K562 (cell line): ENCODE results near the gene RAD17. TPM values are rescaled to one million over a fixed set of nuclear protein-coding genes. Genes with fewer than 3 reads are reported as not detected.

Experiments
- CBX3 ChIP-seq, 2 experiments: IDR thresholded peaks; 1 replicate in 1 of 2; 2 replicates in 1 of 2; pipeline ENCODE4 v1.6.1; 2012; ENCODE audit warnings: inconsistent platforms in 2 of 2, low read length in 2 of 2, borderline replicate concordance in 1 of 2, control low read depth in 1 of 2
- CC2D1A ChIP-seq: fragments of 450-650 bp; IDR thresholded peaks from 2 replicates; pipeline ENCODE4 v1.6.1; 2017; ENCODE audit warnings: mild to moderate bottlenecking
- E2F3 ChIP-seq: fragments of 250-450 bp; sonication (Bioruptor Pico); IDR thresholded peaks from 2 replicates; pipeline ENCODE4 v1.4.0; 2020; ENCODE audit warnings: mild to moderate bottlenecking
- ELF2 ChIP-seq: fragments of 250-450 bp; sonication (Bioruptor Pico); IDR thresholded peaks from 2 replicates; pipeline ENCODE4 v1.5.0; 2021; ENCODE audit warnings: mild to moderate bottlenecking
- GABPA ChIP-seq: fragments of 200-800 bp; sonication (Bioruptor generic); conservative IDR thresholded peaks from 2 replicates; pipeline ENCODE4 v1.6.1; 2016; ENCODE audit warnings: low read depth, missing genetic modification characterization, missing compliant biosample characterization
- HMGN3 ChIP-seq: IDR thresholded peaks from 2 replicates; pipeline ENCODE4 v1.6.1; 2011; ENCODE audit warnings: borderline replicate concordance, low read depth, mild to moderate bottlenecking, mixed read lengths, low read length; ENCODE audit not compliant: insufficient read length; ENCODE audit errors: extremely low read depth
- HNRNPL ChIP-seq: fragments of 200-400 bp; formaldehyde crosslinking; IDR thresholded peaks from 2 replicates; pipeline ENCODE4 v1.6.1; 2017; ENCODE audit warnings: low read depth, mild to moderate bottlenecking, low read length
- KDM5B ChIP-seq: fragments of 200-600 bp; sonication (generic); IDR thresholded peaks from 2 replicates; pipeline ENCODE4 v1.6.1; 2012; ENCODE audit warnings: low read depth, mild to moderate bottlenecking, moderate library complexity, low read length, control low read depth, inconsistent platforms; ENCODE audit not compliant: insufficient replicate concordance
- RERE ChIP-seq: sonication (generic); formaldehyde crosslinking; IDR thresholded peaks from 2 replicates; pipeline ENCODE4 v1.8.0; 2023; ENCODE audit warnings: missing genetic modification reagents, mild to moderate bottlenecking, borderline replicate concordance
- RNF2 ChIP-seq: sonication (generic); IDR thresholded peaks from 2 replicates; pipeline ENCODE4 v1.6.1; 2016
- TEAD2 ChIP-seq: fragments of 450-650 bp; IDR thresholded peaks from 2 replicates; pipeline ENCODE4 v1.6.1; 2016; ENCODE audit warnings: missing genetic modification characterization, control low read depth, missing compliant biosample characterization
- TFAP4 ChIP-seq: sonication (generic); formaldehyde crosslinking; IDR thresholded peaks from 2 replicates; pipeline ENCODE4 v1.8.0; 2022; ENCODE audit warnings: missing genetic modification reagents, mild to moderate bottlenecking, moderate library complexity, borderline replicate concordance
- ZBTB2 ChIP-seq: fragments of 450-650 bp; IDR thresholded peaks from 2 replicates; pipeline ENCODE4 v1.6.1; 2016; ENCODE audit warnings: antibody characterized with exemption
- ZC3H8 ChIP-seq: fragments of 450-650 bp; IDR thresholded peaks from 2 replicates; pipeline ENCODE4 v1.6.1; 2017
- ZKSCAN1 ChIP-seq: fragments of 150-350 bp; IDR thresholded peaks from 2 replicates; pipeline ENCODE4 v1.6.1; 2016; ENCODE audit warnings: low read depth, low read length
- ZNF143 ChIP-seq: sonication (generic); formaldehyde crosslinking; IDR thresholded peaks from 2 replicates; pipeline ENCODE4 v1.9.0; 2022; ENCODE audit warnings: mild to moderate bottlenecking, missing genetic modification reagents
- ZNF699 ChIP-seq: fragments of 250-450 bp; sonication (Bioruptor Pico); IDR thresholded peaks from 2 replicates; pipeline ENCODE4 v1.8.0; 2021; ENCODE audit warnings: mild to moderate bottlenecking, moderate library complexity; ENCODE audit not compliant: insufficient replicate concordance
- ZNF740 ChIP-seq, 3 experiments: fragments of 200-800 bp in 1 of 3; sonication (Bioruptor generic) in 1 of 3; sonication (generic) in 1 of 3; formaldehyde crosslinking in 1 of 3; IDR thresholded peaks; 2 replicates each; pipeline versions ENCODE4 v1.6.1 to v1.8.0; 2016 to 2022; ENCODE audit warnings: mild to moderate bottlenecking in 2 of 3, missing compliant biosample characterization in 2 of 3, missing genetic modification characterization in 2 of 3, missing genetic modification reagents in 1 of 3
- polyA plus RNA-seq, 8 experiments: library from polyadenylated mRNA; depleted of rRNA in 4 of 8; stranded (reverse) in 5 of 8; unstranded in 3 of 8; fragments of >200 nt; fragmentation: Nextera tagmentation in 2 of 8; fragmentation: Illumina TruSeq in 1 of 8; extraction: Ambion mirVana in 2 of 8; extraction: Trizol in 1 of 8; gene quantifications; 2 replicates each; pipeline versions ENCODE4 v1.2.1 to v1.2.3, GENCODE V29; 2011 to 2014; ENCODE audit warnings: inconsistent platforms in 1 of 8, missing spikeins in 1 of 8
- total RNA-seq, 7 experiments: library from RNA; depleted of rRNA in 6 of 7; stranded (reverse); fragments of >200 nt in 6 of 7; fragmentation: Illumina TruSeq in 2 of 7; extraction: Trizol in 2 of 7; gene quantifications; 2 replicates each; pipeline versions ENCODE4 v1.2.1 to v1.2.3, GENCODE V29; 2011 to 2021; ENCODE audit warnings: low replicate concordance in 1 of 7

RAD17 gene
- total and polyA plus RNA-seq, 9 of the 15 experiments (the other 6 are each of a cell fraction or from before 2014, with no cell fraction given) = 21.1 to 50.1 (median 40.1) TPM

- no peak for TF ChIP-seq ZNF143 (CRISPR knock-in tag)
- TF ChIP-seq GABPA (tag) = peak; percentile 90
- peak; percentile 91 for TF ChIP-seq HNRNPL
- peak; percentile 23; the same call in 1 of the 2 replicates for TF ChIP-seq CC2D1A
- peak; percentile 62; the same call in 1 of the 2 replicates for TF ChIP-seq ZKSCAN1
- no peak for TF ChIP-seq ZC3H8
- TF ChIP-seq KDM5B = peak; percentile 92
- TF ChIP-seq TEAD2 (tag) = no peak
- TF ChIP-seq ZNF740 (CRISPR knock-in tag; IDR thresholded peaks at IDR 0.05) = peak; percentile 27; the same call in 1 of the 2 replicates
- no peak for TF ChIP-seq ZNF740 (tag; IDR thresholded peaks at IDR 0.05)
- no peak for TF ChIP-seq RERE (CRISPR knock-in tag)
- TF ChIP-seq ELF2 (CRISPR knock-in tag) = peak; percentile 74
- TF ChIP-seq RNF2 = peak; percentile 90
- no peak for TF ChIP-seq ZNF699 (CRISPR knock-in tag)
- peak; percentile 84 for TF ChIP-seq HMGN3
- TF ChIP-seq ZBTB2 = no peak
- peak; percentile 83; the same call in 1 of the 2 replicates for TF ChIP-seq TFAP4
- peak; percentile 85 for TF ChIP-seq E2F3
- TF ChIP-seq CBX3 (IDR thresholded peaks at IDR 0.05; ENCODE audit: borderline replicate concordance in 1 of 2, low read length in 2 of 2) = no peak
These were observed at the start of gene RAD17, which contains the start of the genes AK6 and TAF9 (continued) for GRCh38 chr5:69369340-69370121.
